Stimulated activated CD4-positive, alpha-beta T cell treated with anti-CD3 and anti-CD28 coated beads, Interleukin-1b, Interleukin-23, amount 100 ng/mL, for 1 hour (primary cell): ENCODE data around the gene CYP4A22.
"Not testable (repeated sequence)": the region's sequence is repeated elsewhere in the genome, so short reads cannot be mapped to it uniquely, and the experiment has no call there.

ENCODE experiments used
- DNase-seq, 2 donors: peaks; one replicate each; pipeline ENCODE4 v3.0.0-alpha.2; 2020; ENCODE audit warnings: low read depth in 2 of 2

The CYP4A22 gene

DNA sequence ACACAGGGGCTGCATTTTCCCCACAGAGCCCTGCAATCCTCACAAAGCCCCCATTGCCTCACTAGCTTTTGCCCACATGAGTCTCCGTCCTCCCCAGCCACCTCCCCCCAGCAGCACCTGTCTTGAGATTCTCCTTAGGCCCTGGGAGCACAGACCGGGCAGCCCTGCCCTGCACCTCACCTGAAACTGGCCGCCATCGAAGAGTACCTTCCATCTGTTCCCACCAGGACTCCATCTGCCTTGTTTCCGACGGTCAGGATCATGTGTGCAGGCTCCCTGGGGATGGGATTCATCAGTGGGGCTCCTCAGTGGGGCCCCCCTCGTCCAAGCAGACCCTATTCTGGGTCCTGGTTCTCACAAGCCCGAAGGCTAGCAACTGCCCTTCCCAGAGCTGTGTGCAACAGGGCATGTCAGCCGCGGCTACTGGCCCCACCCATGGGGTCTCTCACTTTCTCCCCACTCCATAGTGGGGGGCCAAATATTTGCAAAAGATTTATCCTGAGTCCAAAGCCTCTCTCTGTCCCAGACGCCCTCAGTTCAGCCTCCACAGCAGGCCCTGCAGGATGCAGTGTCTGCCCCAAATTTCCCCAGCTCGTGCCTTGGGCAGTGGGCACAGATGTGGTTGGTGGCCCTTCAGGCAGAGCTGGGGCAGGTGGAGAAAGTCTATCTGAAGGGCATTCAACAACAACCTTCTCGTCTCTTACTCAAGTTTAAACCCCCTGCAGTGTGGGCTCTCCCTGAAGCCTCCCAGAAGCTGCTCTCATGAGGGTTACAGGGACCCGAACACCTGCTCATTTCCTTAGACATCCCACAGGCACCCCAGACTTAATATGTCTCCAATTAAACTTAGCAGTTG, 47.8 kb downstream of the CYP4A22 start:
- no peak for DNase-seq

GRCh38 chr1:47186267-47187185, 49.3 kb downstream of the CYP4A22 start:
- no peak for DNase-seq

DNA sequence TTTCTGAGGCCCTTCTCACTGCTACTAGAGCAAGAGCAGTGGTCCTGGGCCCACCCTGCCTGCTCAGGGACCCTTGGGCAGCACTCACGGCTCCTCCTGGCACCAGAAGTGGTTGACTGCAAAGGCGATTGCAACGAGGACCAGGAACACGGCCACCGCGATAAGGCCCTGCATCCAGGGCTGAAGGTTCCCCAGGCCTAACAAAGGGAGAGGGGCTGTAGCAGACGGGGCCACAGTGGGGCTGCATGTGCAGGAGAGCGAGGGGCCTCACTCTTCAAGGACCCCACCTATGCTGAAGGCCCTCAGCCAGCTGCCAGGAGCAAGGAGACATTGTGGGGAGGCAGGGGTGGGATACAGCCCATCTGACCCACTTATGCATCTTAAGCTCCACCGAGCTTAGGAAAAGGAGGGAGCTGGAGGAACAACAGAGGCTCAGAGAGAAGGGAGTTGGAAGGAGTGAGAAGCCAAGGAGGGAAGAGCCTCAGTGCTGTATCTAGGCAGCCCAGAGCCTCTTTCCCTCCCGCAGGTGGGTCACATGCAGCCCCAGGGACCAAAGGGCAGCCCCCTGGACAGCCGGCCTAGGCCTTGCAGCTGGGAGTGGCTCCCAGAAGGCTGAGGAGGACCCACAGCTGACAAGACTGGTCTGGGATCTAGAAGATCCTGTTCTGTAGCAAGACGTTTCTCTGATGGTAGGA, 50.1 kb downstream of the CYP4A22 start:
- DNase-seq = no peak

GRCh38 chr1:47187926-47188250, 50.6 kb downstream of the CYP4A22 start:
- no peak for DNase-seq

DNA sequence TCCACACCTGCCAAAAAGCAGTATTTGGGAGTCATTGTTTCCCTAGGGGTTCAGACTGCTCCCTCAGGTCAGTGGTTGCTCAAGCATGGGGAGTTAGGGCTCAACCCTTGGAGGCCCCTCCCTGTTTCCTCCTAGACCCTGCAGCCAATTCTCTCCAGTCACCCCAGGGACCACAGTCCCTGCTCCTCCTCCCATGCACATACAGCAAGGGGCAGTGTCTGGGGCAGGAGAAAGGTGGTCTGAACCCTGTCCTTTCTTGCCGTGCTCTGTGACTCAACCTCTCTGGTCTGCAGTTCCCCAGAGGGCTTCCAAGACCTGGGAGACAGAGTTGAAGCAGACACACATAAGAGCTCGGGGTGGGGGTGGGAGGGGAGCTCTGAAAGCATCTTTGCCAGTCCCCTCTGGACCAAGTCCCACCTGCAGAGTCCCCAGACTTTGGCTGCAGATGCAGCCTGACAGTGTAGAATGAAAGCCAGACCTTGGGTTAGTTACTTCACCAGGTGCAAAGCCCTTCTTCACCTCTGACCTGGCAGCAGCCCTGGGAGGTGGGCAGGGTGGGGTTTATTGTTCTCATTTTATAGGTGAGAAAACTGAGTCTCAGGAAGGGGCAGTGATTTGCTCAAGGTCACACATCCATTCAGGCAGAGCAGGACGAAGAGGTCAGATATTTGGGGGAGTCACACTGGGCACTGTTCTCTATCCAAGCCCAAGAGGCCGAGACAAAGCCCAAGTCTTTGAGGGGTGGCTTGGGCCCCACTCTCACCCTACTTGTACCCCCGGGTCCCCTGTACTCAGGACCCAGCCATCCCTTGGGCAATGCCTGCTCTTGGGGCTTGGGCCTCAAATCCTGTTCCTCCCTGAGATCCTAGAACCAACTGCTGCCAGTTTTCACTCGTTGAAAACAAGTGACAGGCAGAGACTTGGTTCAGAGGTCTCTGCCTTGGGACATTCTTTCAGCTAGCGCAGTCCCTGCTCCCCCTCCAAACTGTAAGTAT, 51.8 kb downstream of the CYP4A22 start:
- no peak for DNase-seq

GRCh38 chr1:47189844-47190508, 52.7 kb downstream of the CYP4A22 start, which contains the start of gene PDZK1IP1:
TSS of gene PDZK1IP1 (minus strand) at chr1:47190036. CDS start at chr1:47189932, 104 bp downstream.
- DNase-seq = no peak

- no peak for DNase-seq
Observed at GRCh38 chr1:47190509-47190855, 53.2 kb downstream of the CYP4A22 start.

DNA sequence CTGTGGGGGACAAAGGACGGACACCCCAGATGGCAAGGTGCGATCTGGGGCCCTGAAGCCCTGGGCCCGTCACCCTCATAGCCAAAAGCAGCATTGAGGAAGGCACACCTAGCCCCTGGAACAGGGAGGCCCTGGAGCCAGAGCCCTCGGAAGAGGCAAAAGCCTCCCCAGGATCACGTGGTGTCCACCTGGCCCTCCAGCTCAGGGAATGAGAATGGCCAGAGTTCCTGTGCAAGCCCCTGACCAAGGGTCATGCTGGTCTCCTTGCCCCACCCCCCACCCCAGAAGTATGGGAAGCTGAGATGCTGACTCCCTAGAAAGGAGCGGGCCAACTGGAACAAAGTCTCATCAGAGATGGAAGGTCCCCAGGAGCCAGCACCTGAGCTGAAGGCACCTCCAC, 53.6 kb downstream of the CYP4A22 start:
- DNase-seq = no peak

DNA sequence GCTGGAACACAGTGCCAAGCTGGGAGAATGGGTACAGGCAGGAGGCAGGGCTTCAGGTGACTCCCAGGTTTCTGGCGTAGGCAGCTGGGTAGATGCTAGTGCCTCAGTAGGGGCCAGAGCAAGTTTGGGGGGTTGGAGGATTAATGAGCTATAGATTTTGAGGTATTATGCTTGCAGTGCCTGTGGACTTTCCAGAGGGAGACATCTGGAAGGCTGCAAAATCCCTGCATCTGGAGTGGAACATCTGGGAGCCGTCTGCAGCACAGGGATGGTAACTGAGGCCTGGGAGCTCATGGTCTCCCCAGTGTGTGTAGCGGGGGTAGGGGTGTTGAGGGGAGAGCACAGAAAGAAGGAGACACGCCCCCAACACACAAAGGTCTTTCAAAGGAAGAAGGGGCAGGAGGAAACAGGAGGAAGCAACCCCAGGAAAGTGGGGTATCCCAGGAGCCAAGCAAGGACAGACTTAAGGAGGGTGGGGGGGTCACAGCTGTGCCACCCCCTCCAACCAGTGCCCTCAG, 54.8 kb downstream of the CYP4A22 start:
- DNase-seq = no peak

GRCh38 chr1:47192458-47193384, 55.5 kb downstream of the CYP4A22 start:
- peak in 1 of 2 donors; percentile 56 for DNase-seq

- DNase-seq = not testable (repeated sequence)
Observed at GRCh38 chr1:47193496-47193895, 56.3 kb downstream of the CYP4A22 start.

DNA sequence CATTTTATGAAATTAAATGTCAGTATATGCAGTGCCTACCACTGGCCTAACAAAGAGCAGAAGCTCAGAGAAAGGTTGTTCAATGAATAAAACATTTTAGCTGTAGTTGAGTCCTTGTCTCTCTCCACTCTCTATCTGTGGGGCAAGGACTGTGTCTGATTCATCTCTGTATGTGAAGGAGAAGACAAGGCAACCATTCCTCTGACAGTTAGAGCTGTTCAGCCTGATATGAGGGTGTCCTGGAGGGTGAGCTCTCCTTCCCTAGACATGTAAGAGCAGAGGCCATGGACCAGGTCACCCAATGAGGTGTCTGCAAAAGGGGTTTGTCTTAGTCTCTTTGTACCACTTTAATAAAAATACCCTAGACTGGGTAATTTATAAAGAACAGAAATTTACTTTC, 57.1 kb downstream of the CYP4A22 start:
- no peak for DNase-seq

DNA sequence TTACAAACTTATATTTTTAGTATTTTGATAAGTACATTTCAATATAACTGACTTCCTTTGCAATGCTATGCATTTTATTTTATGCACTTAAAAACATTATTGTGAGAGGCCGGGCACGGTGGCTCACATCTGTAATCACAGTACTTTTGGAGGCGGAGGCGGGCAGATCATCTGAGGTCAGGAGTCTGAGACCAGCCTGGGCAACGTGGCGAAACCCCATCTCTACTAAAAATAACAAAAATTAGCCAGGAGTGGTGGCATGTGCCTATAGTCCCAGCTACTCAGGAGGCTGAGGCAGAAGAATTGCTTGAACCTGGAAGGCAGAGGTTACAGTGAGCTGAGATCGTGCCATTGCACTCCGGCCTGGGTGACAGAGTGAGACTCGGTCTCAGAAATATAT, 58.7 kb downstream of the CYP4A22 start:
- DNase-seq = not testable (repeated sequence)

GRCh38 chr1:47196622-47197021, 59.4 kb downstream of the CYP4A22 start:
- no peak for DNase-seq

GRCh38 chr1:47198214-47198613, 61.0 kb downstream of the CYP4A22 start:
- no peak for DNase-seq
